WTC11 (cell line): ENCODE data around the gene GPR139. TPM values are rescaled to one million over a fixed set of nuclear protein-coding genes. Genes with fewer than 3 reads are reported as not detected.

ENCODE experiments used
- ATAC-seq: fragments of 200-7000 bp; cut with Tn5 transposase; 2 replicates; pipeline ENCODE4 v1.10.0; 2021; ENCODE audit warnings: mild to moderate bottlenecking, moderate library complexity
- CTCF ChIA-PET: fragments of 300-600 bp; sonication (Branson Sonifier 250); formaldehyde crosslinking; loops from one replicate; lab custom pipeline; 2021; ENCODE audit warnings: antibody characterized with exemption; lab: Charles Lee
- POLR2A ChIA-PET: fragments of 350-600 bp; sonication (Branson Sonifier 250); formaldehyde crosslinking; loops from one replicate; lab custom pipeline; 2021; ENCODE audit warnings: antibody characterized with exemption; lab: Charles Lee
- DNase-seq: peaks from one replicate; pipeline ENCODE4 v3.0.0; 2021; ENCODE audit warnings: low spot score
- H3K27ac Mint-ChIP-seq: 2 replicates; pipeline ENCODE4 v1.8.0; 2021; ENCODE audit warnings: mixed read lengths
- H3K27me3 Mint-ChIP-seq: 2 replicates; pipeline ENCODE4 v1.8.0; 2021; ENCODE audit warnings: low read depth, mild to moderate bottlenecking, moderate library complexity, mixed read lengths
- H3K36me3 Mint-ChIP-seq: 2 replicates; pipeline ENCODE4 v1.8.0; 2021; ENCODE audit warnings: mixed read lengths
- H3K4me1 Mint-ChIP-seq: 2 replicates; pipeline ENCODE4 v1.8.0; 2022; ENCODE audit warnings: mixed read lengths
- H3K4me3 Mint-ChIP-seq: 2 replicates; pipeline ENCODE4 v1.8.0; 2021; ENCODE audit warnings: mild to moderate bottlenecking, moderate library complexity, mixed read lengths
- H3K9me3 Mint-ChIP-seq: 2 replicates; pipeline ENCODE4 v1.8.0; 2021; ENCODE audit warnings: mixed read lengths
- AFF4 ChIP-seq: sonication (generic); formaldehyde crosslinking; IDR thresholded peaks from 2 replicates; pipeline ENCODE4 v1.8.1; 2023; ENCODE audit warnings: mild to moderate bottlenecking, missing genetic modification reagents, borderline replicate concordance
- ATF3 ChIP-seq: sonication (generic); formaldehyde crosslinking; conservative IDR thresholded peaks from 2 replicates; pipeline ENCODE4 v1.8.1; 2022; ENCODE audit warnings: mild to moderate bottlenecking, missing genetic modification reagents
- ESRRA ChIP-seq: sonication (generic); formaldehyde crosslinking; IDR thresholded peaks from 2 replicates; pipeline ENCODE4 v1.8.1; 2022; ENCODE audit warnings: mild to moderate bottlenecking, missing genetic modification reagents, borderline replicate concordance
- GRHL2 ChIP-seq: fragments of 250-450 bp; sonication (Bioruptor Pico); IDR thresholded peaks from 2 replicates; pipeline ENCODE4 v1.8.0; 2022; ENCODE audit warnings: mild to moderate bottlenecking, moderate library complexity; ENCODE audit not compliant: insufficient replicate concordance, severe bottlenecking
- IRF2 ChIP-seq: sonication (generic); formaldehyde crosslinking; IDR thresholded peaks from 2 replicates; pipeline ENCODE4 v1.8.0; 2022; ENCODE audit warnings: low read depth, missing genetic modification reagents, borderline replicate concordance
- NFE2L1 ChIP-seq: sonication (generic); formaldehyde crosslinking; IDR thresholded peaks from 2 replicates; pipeline ENCODE4 v1.8.1; 2023; ENCODE audit warnings: missing genetic modification reagents
- NR2C2 ChIP-seq: sonication (generic); formaldehyde crosslinking; IDR thresholded peaks from 2 replicates; pipeline ENCODE4 v1.8.0; 2022; ENCODE audit warnings: mild to moderate bottlenecking, missing genetic modification reagents
- PRDM15 ChIP-seq: sonication (generic); formaldehyde crosslinking; IDR thresholded peaks from 2 replicates; pipeline ENCODE4 v1.8.0; 2022; ENCODE audit warnings: missing genetic modification reagents
- PRRX2 ChIP-seq: fragments of 250-450 bp; sonication (Bioruptor Pico); IDR thresholded peaks from 2 replicates; pipeline ENCODE4 v1.8.0; 2021; ENCODE audit warnings: mild to moderate bottlenecking
- SMAD4 ChIP-seq: sonication (generic); formaldehyde crosslinking; IDR thresholded peaks from 2 replicates; pipeline ENCODE4 v1.8.0; 2022; ENCODE audit warnings: mild to moderate bottlenecking, missing genetic modification reagents
- ZNF281 ChIP-seq: sonication (generic); formaldehyde crosslinking; IDR thresholded peaks from 2 replicates; pipeline ENCODE4 v1.8.0; 2023; ENCODE audit warnings: mild to moderate bottlenecking, missing genetic modification reagents
- total RNA-seq: library from RNA; stranded (reverse); gene quantifications from 3 replicates; pipeline ENCODE4 v1.2.3, GENCODE V29; 2021
- TF ChIP-seq, protein P1 (sequence below): sonication (generic); formaldehyde crosslinking; IDR thresholded peaks from 2 replicates; pipeline ENCODE4 v1.8.1; 2023; ENCODE audit warnings: mild to moderate bottlenecking, missing genetic modification reagents
- TF ChIP-seq, protein P2 (sequence below): sonication (generic); formaldehyde crosslinking; IDR thresholded peaks from 2 replicates; pipeline ENCODE4 v1.8.0; 2022; ENCODE audit warnings: mild to moderate bottlenecking, missing genetic modification reagents
- TF ChIP-seq, protein P3 (sequence below): sonication (generic); formaldehyde crosslinking; IDR thresholded peaks from 2 replicates; pipeline ENCODE4 v1.8.0; 2022; ENCODE audit warnings: mild to moderate bottlenecking, missing genetic modification reagents

Gene GPR139
- total RNA-seq, 1 experiment from 2014 or later = 0.48 TPM

- Mint-ChIP-seq H3K4me1 (peaks cover 6% of the 10 kb centered on the region; the same call in 1 of the 2 replicates), H3K9me3 (peaks cover 7% of the 10 kb centered on the region), H3K27ac (no peak overlapping the region), H3K36me3 (no peaks in the 10 kb centered on the region), H3K27me3 (no peaks in the 10 kb centered on the region; the same call in none of the 2 replicates), H3K4me3 (no peak overlapping the region)
- no peak for ATAC-seq
- TF ChIP-seq ESRRA (CRISPR knock-in tag) = no peak
- no peak for TF ChIP-seq ZNF281
- no peak for TF ChIP-seq SMAD4 (CRISPR knock-in tag)
- TF ChIP-seq ATF3 = no peak
- no peak for TF ChIP-seq GRHL2
- TF ChIP-seq PRRX2 = no peak
- no peak for TF ChIP-seq PRDM15 (CRISPR knock-in tag)
- no peak for TF ChIP-seq NFE2L1 (CRISPR knock-in tag)
- TF ChIP-seq, protein P1, sequence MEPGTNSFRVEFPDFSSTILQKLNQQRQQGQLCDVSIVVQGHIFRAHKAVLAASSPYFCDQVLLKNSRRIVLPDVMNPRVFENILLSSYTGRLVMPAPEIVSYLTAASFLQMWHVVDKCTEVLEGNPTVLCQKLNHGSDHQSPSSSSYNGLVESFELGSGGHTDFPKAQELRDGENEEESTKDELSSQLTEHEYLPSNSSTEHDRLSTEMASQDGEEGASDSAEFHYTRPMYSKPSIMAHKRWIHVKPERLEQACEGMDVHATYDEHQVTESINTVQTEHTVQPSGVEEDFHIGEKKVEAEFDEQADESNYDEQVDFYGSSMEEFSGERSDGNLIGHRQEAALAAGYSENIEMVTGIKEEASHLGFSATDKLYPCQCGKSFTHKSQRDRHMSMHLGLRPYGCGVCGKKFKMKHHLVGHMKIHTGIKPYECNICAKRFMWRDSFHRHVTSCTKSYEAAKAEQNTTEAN (CRISPR knock-in tag) = no peak
- no peak for TF ChIP-seq IRF2
- TF ChIP-seq AFF4 (CRISPR knock-in tag) = no peak
- TF ChIP-seq, protein P2, sequence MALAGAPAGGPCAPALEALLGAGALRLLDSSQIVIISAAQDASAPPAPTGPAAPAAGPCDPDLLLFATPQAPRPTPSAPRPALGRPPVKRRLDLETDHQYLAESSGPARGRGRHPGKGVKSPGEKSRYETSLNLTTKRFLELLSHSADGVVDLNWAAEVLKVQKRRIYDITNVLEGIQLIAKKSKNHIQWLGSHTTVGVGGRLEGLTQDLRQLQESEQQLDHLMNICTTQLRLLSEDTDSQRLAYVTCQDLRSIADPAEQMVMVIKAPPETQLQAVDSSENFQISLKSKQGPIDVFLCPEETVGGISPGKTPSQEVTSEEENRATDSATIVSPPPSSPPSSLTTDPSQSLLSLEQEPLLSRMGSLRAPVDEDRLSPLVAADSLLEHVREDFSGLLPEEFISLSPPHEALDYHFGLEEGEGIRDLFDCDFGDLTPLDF (CRISPR knock-in tag) = no peak
- no peak for TF ChIP-seq NR2C2 (CRISPR knock-in tag)
- TF ChIP-seq, protein P3, sequence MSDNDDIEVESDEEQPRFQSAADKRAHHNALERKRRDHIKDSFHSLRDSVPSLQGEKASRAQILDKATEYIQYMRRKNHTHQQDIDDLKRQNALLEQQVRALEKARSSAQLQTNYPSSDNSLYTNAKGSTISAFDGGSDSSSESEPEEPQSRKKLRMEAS (CRISPR knock-in tag) = no peak
- POLR2A ChIA-PET = interaction anchor here (0.7 kb wide), 1 partner anchor 27 kb away, joined by 4 read pairs; no protein-coding TSS in a partner anchor
- CTCF ChIA-PET = interaction anchor here (0.6 to 1.2 kb wide), 3 partner anchors 102 to 201 kb away, joined by 3 to 5 read pairs (median 4); no protein-coding TSS in a partner anchor
- no peak for DNase-seq
Observed at GRCh38 chr16:20099375-20099774, 25.7 kb upstream of the GPR139 start.
